Memory B cell (primary cell): ENCODE measurements around the gene RAMP1.

ENCODE experiments used
- ATAC-seq: fragments of 150-1000 bp; cut with Tn5 transposase; 2 replicates; pipeline ENCODE4 v1.10.0; 2021; ENCODE audit warnings: low read depth, mild to moderate bottlenecking, moderate library complexity
- DNase-seq, 2 donors: peaks; one replicate each; pipeline ENCODE4 v3.0.0; 2022; ENCODE audit warnings: low spot score in 2 of 2
- H3K27ac Mint-ChIP-seq: one replicate; pipeline ENCODE4 v1.8.0; 2022; ENCODE audit warnings: mild to moderate bottlenecking, moderate library complexity, mixed read lengths
- H3K27me3 Mint-ChIP-seq: one replicate; pipeline ENCODE4 v1.8.0; 2022; ENCODE audit warnings: mixed read lengths
- H3K36me3 Mint-ChIP-seq: one replicate; pipeline ENCODE4 v1.8.0; 2022; ENCODE audit warnings: mild to moderate bottlenecking, mixed read lengths
- H3K4me1 Mint-ChIP-seq: one replicate; pipeline ENCODE4 v1.8.0; 2022; ENCODE audit warnings: mixed read lengths
- H3K4me3 Mint-ChIP-seq: one replicate; pipeline ENCODE4 v1.8.0; 2022; ENCODE audit warnings: mild to moderate bottlenecking, moderate library complexity, mixed read lengths
- H3K9me3 Mint-ChIP-seq: one replicate; pipeline ENCODE4 v1.8.0; 2022; ENCODE audit warnings: mixed read lengths

The RAMP1 gene

DNA sequence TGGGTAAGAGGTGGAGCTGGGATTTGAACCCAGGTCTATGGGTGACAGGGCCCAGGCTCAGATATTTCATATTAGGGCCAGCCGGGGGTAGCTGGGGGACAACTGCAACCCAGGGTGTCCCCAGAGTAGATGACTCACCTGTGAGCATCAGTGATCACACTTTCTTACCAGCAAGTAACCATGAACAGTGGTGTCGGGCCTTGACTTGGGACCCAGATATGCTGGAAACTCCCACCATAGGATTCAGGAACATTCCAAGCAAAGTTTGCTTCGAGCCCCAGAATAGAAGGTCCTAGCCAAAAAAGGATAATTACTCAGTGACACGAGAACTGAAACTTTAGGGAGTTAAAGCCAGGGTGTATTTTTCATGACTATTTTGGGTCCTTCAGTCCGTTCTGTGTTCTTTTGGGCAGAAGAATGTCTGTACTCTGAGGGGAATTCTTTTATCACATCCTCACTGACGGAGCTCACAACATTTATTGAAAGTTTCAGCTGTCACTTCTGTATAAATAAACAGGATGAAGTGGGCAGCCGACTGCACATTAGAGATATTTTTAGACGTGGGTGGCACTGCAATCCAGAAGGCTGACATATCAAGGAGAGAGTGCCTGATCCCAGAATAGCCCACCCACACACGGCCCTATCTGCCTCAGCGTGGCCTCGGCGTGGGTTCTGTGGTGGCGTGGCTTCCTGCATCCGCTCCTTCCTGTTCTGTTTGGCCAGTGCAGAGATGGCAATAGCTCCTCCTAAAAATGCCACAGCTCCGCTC lies 45.6 kb downstream of the RAMP1 start:
- Mint-ChIP-seq H3K4me3 (peak overlapping the region; percentile 31), H3K27me3 (peaks cover 8% of the 10 kb centered on the region), H3K9me3 (peaks cover 7% of the 10 kb centered on the region), H3K4me1 (peaks cover 16% of the 10 kb centered on the region), H3K36me3 (no peaks in the 10 kb centered on the region), H3K27ac (peak overlapping the region; percentile 35)
- DNase-seq (no peak), ATAC-seq (peak; percentile 44)

DNA sequence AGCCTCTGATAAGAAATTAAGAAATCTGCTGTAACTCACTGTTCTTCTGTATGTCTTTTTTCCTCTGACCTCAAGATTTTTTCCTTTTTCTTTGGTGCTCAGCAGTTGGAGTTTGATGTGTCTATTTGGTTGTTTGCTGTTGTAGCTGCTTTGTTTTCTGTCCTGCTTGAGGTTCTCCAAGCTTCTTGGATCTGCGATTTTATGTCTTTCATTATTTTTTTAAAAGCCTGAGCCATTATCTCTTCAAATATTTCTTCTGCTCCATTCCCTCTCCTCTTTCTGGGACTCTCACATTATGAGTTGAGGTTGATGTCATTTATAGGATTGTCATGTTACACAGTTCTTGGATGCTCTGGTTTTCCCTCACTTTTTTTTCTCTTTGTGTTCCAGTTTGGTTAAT lies 47.7 kb downstream of the RAMP1 start:
- Mint-ChIP-seq H3K36me3 (no peaks in the 10 kb centered on the region), H3K4me1 (peaks cover 9% of the 10 kb centered on the region), H3K4me3 (no peak overlapping the region), H3K27me3 (peaks cover 11% of the 10 kb centered on the region), H3K27ac (no peak overlapping the region), H3K9me3 (peaks cover 7% of the 10 kb centered on the region)
- DNase-seq, result no peak
- no peak for ATAC-seq

GRCh38 chr2:237909075-237909695 lies 49.8 kb downstream of the RAMP1 start:
- peaks cover 9% of the 10 kb centered on the region for H3K4me1 Mint-ChIP-seq
- no peak overlapping the region for H3K27ac Mint-ChIP-seq
- ATAC-seq, result no peak
- no peaks in the 10 kb centered on the region for H3K36me3 Mint-ChIP-seq
- no peak for DNase-seq
- H3K4me3 Mint-ChIP-seq, result no peak overlapping the region
- peaks cover 7% of the 10 kb centered on the region for H3K9me3 Mint-ChIP-seq
- peaks cover 9% of the 10 kb centered on the region for H3K27me3 Mint-ChIP-seq

- Mint-ChIP-seq H3K4me3 (no peak overlapping the region), H3K27ac (no peak overlapping the region), H3K4me1 (peaks cover 6% of the 10 kb centered on the region), H3K27me3 (peaks cover 10% of the 10 kb centered on the region), H3K36me3 (no peaks in the 10 kb centered on the region), H3K9me3 (peaks cover 7% of the 10 kb centered on the region)
- DNase-seq (no peak), ATAC-seq (no peak)
Measured at GRCh38 chr2:237909801-237910475, 50.5 kb downstream of the RAMP1 start.

GRCh38 chr2:237910576-237911362 lies 51.3 kb downstream of the RAMP1 start:
- Mint-ChIP-seq H3K9me3 (peaks cover 7% of the 10 kb centered on the region), H3K4me3 (no peak overlapping the region), H3K36me3 (no peaks in the 10 kb centered on the region), H3K27ac (no peak overlapping the region), H3K4me1 (no peaks in the 10 kb centered on the region), H3K27me3 (peaks cover 10% of the 10 kb centered on the region)
- ATAC-seq, result no peak
- no peak for DNase-seq

DNA sequence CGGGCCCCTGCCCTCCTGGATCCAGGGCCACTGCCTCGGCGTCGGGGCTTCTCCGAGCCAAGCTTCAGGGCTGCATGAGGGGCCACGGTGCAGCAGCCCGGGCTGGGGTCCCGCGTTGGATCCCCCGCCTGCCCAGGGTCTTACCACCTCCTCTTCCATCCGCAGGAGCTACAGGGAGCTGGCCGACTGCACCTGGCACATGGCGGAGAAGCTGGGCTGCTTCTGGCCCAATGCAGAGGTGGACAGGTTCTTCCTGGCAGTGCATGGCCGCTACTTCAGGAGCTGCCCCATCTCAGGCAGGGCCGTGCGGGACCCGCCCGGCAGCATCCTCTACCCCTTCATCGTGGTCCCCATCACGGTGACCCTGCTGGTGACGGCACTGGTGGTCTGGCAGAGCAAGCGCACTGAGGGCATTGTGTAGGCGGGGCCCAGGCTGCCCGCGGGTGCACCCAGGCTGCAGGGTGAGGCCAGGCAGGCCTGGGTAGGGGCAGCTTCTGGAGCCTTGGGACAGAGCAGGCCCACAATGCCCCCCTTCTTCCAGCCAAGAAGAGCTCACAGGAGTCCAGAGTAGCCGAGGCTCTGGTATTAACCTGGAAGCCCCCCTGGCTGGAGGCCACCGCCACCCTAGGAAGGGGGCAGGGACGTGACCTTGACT lies 52.1 kb downstream of the RAMP1 start:
- Mint-ChIP-seq H3K36me3 (no peaks in the 10 kb centered on the region), H3K4me3 (no peak overlapping the region), H3K9me3 (peaks cover 7% of the 10 kb centered on the region), H3K27me3 (peaks cover 10% of the 10 kb centered on the region), H3K27ac (no peak overlapping the region), H3K4me1 (no peaks in the 10 kb centered on the region)
- ATAC-seq, result no peak
- no peak for DNase-seq

GRCh38 chr2:237912271-237913192 lies 53.1 kb downstream of the RAMP1 start:
- H3K36me3 Mint-ChIP-seq, result no peaks in the 10 kb centered on the region
- ATAC-seq (no peak), DNase-seq (no peak)
- H3K4me1 Mint-ChIP-seq, result no peaks in the 10 kb centered on the region
- no peak overlapping the region for H3K4me3 Mint-ChIP-seq
- H3K27me3 Mint-ChIP-seq, result peaks cover 10% of the 10 kb centered on the region
- H3K9me3 Mint-ChIP-seq, result peaks cover under 1% of the 10 kb centered on the region
- no peak overlapping the region for H3K27ac Mint-ChIP-seq

GRCh38 chr2:237913193-237913917 lies 53.9 kb downstream of the RAMP1 start:
- peaks cover 10% of the 10 kb centered on the region for H3K27me3 Mint-ChIP-seq
- no peaks in the 10 kb centered on the region for H3K9me3 Mint-ChIP-seq
- H3K36me3 Mint-ChIP-seq, result no peaks in the 10 kb centered on the region
- H3K4me1 Mint-ChIP-seq, result no peaks in the 10 kb centered on the region
- no peak for ATAC-seq
- no peak for DNase-seq
- no peak overlapping the region for H3K4me3 Mint-ChIP-seq
- H3K27ac Mint-ChIP-seq, result no peak overlapping the region

- Mint-ChIP-seq H3K27ac (no peak overlapping the region), H3K27me3 (peaks cover 5% of the 10 kb centered on the region), H3K36me3 (no peaks in the 10 kb centered on the region), H3K4me3 (no peak overlapping the region), H3K9me3 (no peaks in the 10 kb centered on the region), H3K4me1 (no peaks in the 10 kb centered on the region)
- ATAC-seq (no peak), DNase-seq (no peak)
Measured at GRCh38 chr2:237915576-237915975, 56.2 kb downstream of the RAMP1 start.

GRCh38 chr2:237916296-237916695 lies 56.9 kb downstream of the RAMP1 start:
- no peak overlapping the region for H3K4me3 Mint-ChIP-seq
- H3K36me3 Mint-ChIP-seq, result no peaks in the 10 kb centered on the region
- no peaks in the 10 kb centered on the region for H3K9me3 Mint-ChIP-seq
- ATAC-seq (no peak), DNase-seq (no peak)
- peak overlapping the region; percentile 13 for H3K27ac Mint-ChIP-seq
- H3K27me3 Mint-ChIP-seq, result peaks cover 1% of the 10 kb centered on the region
- no peaks in the 10 kb centered on the region for H3K4me1 Mint-ChIP-seq

GRCh38 chr2:237917696-237918374 lies 58.4 kb downstream of the RAMP1 start:
- Mint-ChIP-seq H3K36me3 (no peaks in the 10 kb centered on the region), H3K27ac (no peak overlapping the region), H3K4me3 (no peak overlapping the region), H3K9me3 (no peaks in the 10 kb centered on the region), H3K4me1 (no peaks in the 10 kb centered on the region), H3K27me3 (peaks cover 5% of the 10 kb centered on the region)
- DNase-seq (no peak), ATAC-seq (no peak)

DNA sequence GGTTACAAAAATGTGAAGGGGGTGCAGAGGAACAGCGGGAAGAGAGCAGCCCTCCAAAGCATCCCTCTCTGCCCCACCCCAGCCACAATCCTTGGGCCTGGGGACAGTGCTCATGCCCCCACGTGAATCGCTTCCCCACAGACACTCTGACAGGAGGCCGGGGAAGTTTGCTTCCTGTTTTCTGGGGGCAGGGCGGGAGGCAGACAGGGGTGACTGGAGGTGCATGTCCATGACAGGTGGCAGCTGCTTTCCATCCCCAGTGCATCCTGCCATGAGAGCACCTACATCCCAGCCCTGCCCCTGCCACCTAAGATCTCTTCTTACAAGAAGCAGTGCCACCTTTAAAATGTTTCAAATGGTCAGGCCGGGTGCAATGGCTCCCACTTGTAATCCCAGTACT lies 60.2 kb downstream of the RAMP1 start:
- Mint-ChIP-seq H3K27me3 (peaks cover 4% of the 10 kb centered on the region), H3K9me3 (peaks cover 1% of the 10 kb centered on the region), H3K4me1 (no peaks in the 10 kb centered on the region), H3K27ac (no peak overlapping the region), H3K4me3 (no peak overlapping the region), H3K36me3 (no peaks in the 10 kb centered on the region)
- DNase-seq (no peak), ATAC-seq (no peak)
